A549 (cell line): ENCODE data around the gene SLIT3. TPM values are rescaled to one million over a fixed set of nuclear protein-coding genes. Genes with fewer than 3 reads are reported as not detected.
A peak's percentile ranks its signal among the peaks of the same experiment; 100 is the strongest.

ENCODE experiments used
- ATAC-seq, 2 experiments: fragments of 200-7000 bp in 1 of 2; fragments of >200 bp in 1 of 2; cut with Nextera tagmentation in 1 of 2; cut with Tn5 transposase in 1 of 2; 3 replicates each; pipeline versions ENCODE4 v1.8.0 to v1.9.1; 2018 to 2020; ENCODE audit warnings: mild to moderate bottlenecking in 1 of 2, moderate library complexity in 1 of 2
- CTCF ChIA-PET: fragments of 300-600 bp; sonication (Branson Sonifier 250); formaldehyde crosslinking; extraction: SDS; loops from one replicate; lab custom pipeline; 2021; ENCODE audit warnings: antibody characterized with exemption, inconsistent platforms; lab: Yijun Ruan, JAX
- POLR2A ChIA-PET: fragments of 350-600 bp; formaldehyde crosslinking; extraction: SDS; loops from one replicate; lab custom pipeline; 2021; ENCODE audit warnings: antibody characterized with exemption, inconsistent platforms; lab: Yijun Ruan, JAX
- DNase-seq, 2 experiments: peaks; one replicate each; pipeline versions ENCODE4 v3.0.0 to v3.0.0-alpha.2; 2011 to 2016; ENCODE audit warnings: low read depth in 1 of 2, low spot score in 1 of 2
- FAIRE-seq: peaks from 2 replicates; lab custom pipeline; 2011; peaks lifted over from hg19 to GRCh38; lab: Jason Lieb, UNC
- H3K27ac ChIP-seq, 2 experiments: fragments of >200 bp; sonication (Bioruptor Twin); formaldehyde crosslinking; 3 replicates each; pipeline ENCODE4 v1.5.1; 2016 to 2017
- H3K4me1 ChIP-seq: fragments of >200 bp; sonication (Bioruptor Twin); formaldehyde crosslinking; 3 replicates; pipeline ENCODE4 v1.6.1; 2016
- H3K4me2 ChIP-seq: fragments of >200 bp; sonication (Bioruptor Twin); formaldehyde crosslinking; 3 replicates; pipeline ENCODE4 v1.6.1; 2016
- H3K4me3 ChIP-seq: fragments of >200 bp; sonication (Bioruptor Twin); formaldehyde crosslinking; 3 replicates; pipeline ENCODE4 v1.5.1; 2016
- H3K9me3 ChIP-seq: fragments of >200 bp; sonication (Bioruptor Twin); formaldehyde crosslinking; 3 replicates; pipeline ENCODE4 v1.6.1; 2016
- CBX2 ChIP-seq: fragments of 200-600 bp; sonication (generic); IDR thresholded peaks from 2 replicates; pipeline ENCODE4 v1.6.1; 2016; ENCODE audit warnings: low read depth, mild to moderate bottlenecking, borderline replicate concordance
- CHD4 ChIP-seq: fragments of 200-600 bp; sonication (generic); IDR thresholded peaks from 2 replicates; pipeline ENCODE4 v1.6.1; 2016; ENCODE audit warnings: antibody characterized with exemption, mild to moderate bottlenecking, borderline replicate concordance
- E2F6 ChIP-seq: IDR thresholded peaks from 2 replicates; pipeline ENCODE4 v1.6.1; 2012; ENCODE audit warnings: low read depth, borderline replicate concordance
- EHF ChIP-seq: fragments of 250-450 bp; sonication (Bioruptor Pico); IDR thresholded peaks from 2 replicates; pipeline ENCODE4 v1.5.0; 2020; ENCODE audit warnings: mild to moderate bottlenecking
- FOSL2 ChIP-seq, 2 experiments: fragments of 450-650 bp in 1 of 2; fragments of >200 bp in 1 of 2; sonication (Bioruptor Twin) in 1 of 2; formaldehyde crosslinking; IDR thresholded peaks; 2 replicates each; pipeline versions ENCODE4 v1.5.0 to v1.6.1; 2016 to 2020; ENCODE audit warnings: mild to moderate bottlenecking in 1 of 2, moderate library complexity in 1 of 2
- GATA3 ChIP-seq: IDR thresholded peaks from 2 replicates; pipeline ENCODE4 v1.6.1; 2012; ENCODE audit warnings: borderline replicate concordance
- HDAC2 ChIP-seq: fragments of 200-600 bp; sonication (generic); IDR thresholded peaks from 2 replicates; pipeline ENCODE4 v1.6.1; 2016
- HEYL ChIP-seq: fragments of 250-450 bp; sonication (Bioruptor Pico); IDR thresholded peaks from 2 replicates; pipeline ENCODE4 v1.8.0; 2021; ENCODE audit warnings: mild to moderate bottlenecking, moderate library complexity
- HOXA7 ChIP-seq: fragments of 250-450 bp; sonication (Bioruptor Pico); IDR thresholded peaks from 2 replicates; pipeline ENCODE4 v1.5.0; 2020; ENCODE audit warnings: mild to moderate bottlenecking, moderate library complexity
- HOXB5 ChIP-seq: fragments of 250-450 bp; sonication (Bioruptor Pico); IDR thresholded peaks from 2 replicates; pipeline ENCODE4 v1.5.0; 2020; ENCODE audit warnings: mild to moderate bottlenecking, moderate library complexity
- KDM1A ChIP-seq: fragments of 200-600 bp; sonication (generic); IDR thresholded peaks from 2 replicates; pipeline ENCODE4 v1.6.1; 2016; ENCODE audit warnings: low read depth, mild to moderate bottlenecking
- KDM5A ChIP-seq: fragments of 200-600 bp; sonication (generic); IDR thresholded peaks from 2 replicates; pipeline ENCODE4 v1.6.1; 2016; ENCODE audit warnings: antibody characterized with exemption, mild to moderate bottlenecking
- MAFK ChIP-seq: fragments of 450-650 bp; IDR thresholded peaks from 2 replicates; pipeline ENCODE4 v1.6.1; 2014; ENCODE audit not compliant: partially characterized antibody
- MAX ChIP-seq: IDR thresholded peaks from 2 replicates; pipeline ENCODE4 v1.6.1; 2012
- MAZ ChIP-seq: fragments of 150-350 bp; IDR thresholded peaks from 2 replicates; pipeline ENCODE4 v1.6.1; 2014; ENCODE audit warnings: antibody characterized with exemption, low read depth, low read length, borderline replicate concordance
- NPAS2 ChIP-seq: fragments of 250-450 bp; sonication (Bioruptor Pico); IDR thresholded peaks from 2 replicates; pipeline ENCODE4 v1.8.0; 2022; ENCODE audit warnings: mild to moderate bottlenecking, moderate library complexity, borderline replicate concordance
- NR3C1 ChIP-seq: fragments of >200 bp; sonication (Bioruptor Twin); formaldehyde crosslinking; IDR thresholded peaks from 3 replicates; pipeline ENCODE4 v1.6.1; 2017
- PHF8 ChIP-seq: fragments of 200-600 bp; sonication (generic); IDR thresholded peaks from 2 replicates; pipeline ENCODE4 v1.6.1; 2016; ENCODE audit warnings: low read depth, mild to moderate bottlenecking, antibody characterized with exemption, moderate library complexity, borderline replicate concordance
- POLR2AphosphoS2 ChIP-seq: conservative IDR thresholded peaks from 2 replicates; pipeline ENCODE4 v1.6.1; 2012; ENCODE audit warnings: low read length, improper control_type of control experiment, inconsistent platforms
- RAD21 ChIP-seq, 2 experiments: fragments of >200 bp in 1 of 2; sonication (Bioruptor Twin) in 1 of 2; formaldehyde crosslinking in 1 of 2; IDR thresholded peaks in 1 of 2; conservative IDR thresholded peaks in 1 of 2; 2 replicates in 1 of 2; 3 replicates in 1 of 2; pipeline ENCODE4 v1.6.1; 2012 to 2018; ENCODE audit warnings: inconsistent platforms in 1 of 2
- RFX5 ChIP-seq: fragments of 450-650 bp; IDR thresholded peaks from 2 replicates; pipeline ENCODE4 v1.7.1; 2014; ENCODE audit warnings: antibody characterized with exemption, mild to moderate bottlenecking, moderate library complexity
- RNF2 ChIP-seq: fragments of 200-600 bp; sonication (generic); IDR thresholded peaks from 2 replicates; pipeline ENCODE4 v1.6.1; 2016; ENCODE audit warnings: low read depth, mild to moderate bottlenecking, antibody characterized with exemption, moderate library complexity, borderline replicate concordance
- SMC3 ChIP-seq: fragments of >200 bp; sonication (Bioruptor Twin); formaldehyde crosslinking; IDR thresholded peaks from 3 replicates; pipeline ENCODE4 v1.6.1; 2018; ENCODE audit warnings: inconsistent platforms
- TFCP2L1 ChIP-seq: fragments of 250-450 bp; sonication (Bioruptor Pico); IDR thresholded peaks from 2 replicates; pipeline ENCODE4 v1.5.0; 2021; ENCODE audit warnings: mild to moderate bottlenecking
- TP53 ChIP-seq: fragments of 250-450 bp; sonication (Bioruptor Pico); IDR thresholded peaks from 2 replicates; pipeline ENCODE4 v1.5.0; 2021; ENCODE audit warnings: mild to moderate bottlenecking, moderate library complexity
- USF2 ChIP-seq: fragments of 450-650 bp; IDR thresholded peaks from 2 replicates; pipeline ENCODE4 v1.6.1; 2014; ENCODE audit warnings: antibody characterized with exemption
- WGBS: methylation state at CpG from one replicate; pipeline ENCODE4 v1.1.6; 2017; ENCODE audit errors: missing lambda C conversion rate; 5-methylcytosine and 5-hydroxymethylcytosine counted together
- polyA plus RNA-seq, 4 experiments: library from polyadenylated mRNA; depleted of rRNA in 3 of 4; stranded (reverse); fragments of >200 nt; fragmentation: RNase III in 1 of 4; extraction: RNeasy Plus Mini Kit Qiagen cat#74134 plus additional on column Dnase treatment in 1 of 4; gene quantifications; 2 replicates in 3 of 4; 3 replicates in 1 of 4; pipeline ENCODE4 v1.2.3, GENCODE V29; 2011 to 2017
- TF ChIP-seq, protein P1 (sequence below): fragments of >200 bp; sonication (Bioruptor Twin); formaldehyde crosslinking; IDR thresholded peaks from 3 replicates; pipeline ENCODE4 v1.5.1; 2016
- TF ChIP-seq, protein P2 (sequence below): fragments of >200 bp; sonication (Bioruptor Twin); formaldehyde crosslinking; IDR thresholded peaks from 3 replicates; pipeline ENCODE4 v1.6.1; 2016

SLIT3 gene
- polyA plus RNA-seq, 2 of the 4 experiments (the other 2 are of a cell fraction) = 12.7 to 22.9 TPM

DNA sequence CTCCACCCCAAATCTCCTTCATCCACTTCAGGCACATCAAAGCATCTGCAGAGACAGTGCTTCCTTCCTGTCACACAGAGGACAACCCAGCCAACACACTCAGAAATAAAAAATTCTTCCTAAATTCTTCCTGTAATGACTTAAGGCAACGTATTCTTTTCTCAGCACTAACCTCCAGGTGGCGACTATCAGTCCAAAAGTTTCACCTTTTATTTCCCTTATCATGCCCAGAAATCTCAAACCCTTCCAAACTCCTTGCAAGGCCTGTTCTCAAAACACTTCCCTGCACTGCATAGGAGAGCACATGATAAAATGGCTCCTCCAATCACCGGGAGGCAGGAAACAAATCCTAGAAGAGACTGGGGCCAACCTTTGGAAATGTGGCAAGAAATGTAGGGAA, 35.1 kb downstream of the SLIT3 start:
- FAIRE-seq (no peak), DNase-seq (peak in 1 of 2 experiments; percentile 33), ATAC-seq (peak in 1 of 2 experiments; percentile 48; a peak in 3 of 6 replicates)
- no peak overlapping the region for H3K4me3 ChIP-seq
- TF ChIP-seq RAD21 (conservative IDR thresholded peaks at IDR 0.05 in 1 of 2, IDR thresholded peaks at IDR 0.05 in 1 of 2) (peak; percentile 24 to 40; a peak in 3 of 5 replicates), MAFK (no peak), RFX5 (no peak), GATA3 (peak; percentile 60; the same call in 1 of the 2 replicates), TFCP2L1 (no peak), SMC3 (peak; percentile 49; the same call in 2 of the 3 replicates)
- TF ChIP-seq, protein P1, sequence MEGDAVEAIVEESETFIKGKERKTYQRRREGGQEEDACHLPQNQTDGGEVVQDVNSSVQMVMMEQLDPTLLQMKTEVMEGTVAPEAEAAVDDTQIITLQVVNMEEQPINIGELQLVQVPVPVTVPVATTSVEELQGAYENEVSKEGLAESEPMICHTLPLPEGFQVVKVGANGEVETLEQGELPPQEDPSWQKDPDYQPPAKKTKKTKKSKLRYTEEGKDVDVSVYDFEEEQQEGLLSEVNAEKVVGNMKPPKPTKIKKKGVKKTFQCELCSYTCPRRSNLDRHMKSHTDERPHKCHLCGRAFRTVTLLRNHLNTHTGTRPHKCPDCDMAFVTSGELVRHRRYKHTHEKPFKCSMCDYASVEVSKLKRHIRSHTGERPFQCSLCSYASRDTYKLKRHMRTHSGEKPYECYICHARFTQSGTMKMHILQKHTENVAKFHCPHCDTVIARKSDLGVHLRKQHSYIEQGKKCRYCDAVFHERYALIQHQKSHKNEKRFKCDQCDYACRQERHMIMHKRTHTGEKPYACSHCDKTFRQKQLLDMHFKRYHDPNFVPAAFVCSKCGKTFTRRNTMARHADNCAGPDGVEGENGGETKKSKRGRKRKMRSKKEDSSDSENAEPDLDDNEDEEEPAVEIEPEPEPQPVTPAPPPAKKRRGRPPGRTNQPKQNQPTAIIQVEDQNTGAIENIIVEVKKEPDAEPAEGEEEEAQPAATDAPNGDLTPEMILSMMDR = peak; percentile 36; the same call in 2 of the 3 replicates
- POLR2A ChIA-PET = no interaction called here
- H3K4me2 ChIP-seq = no peak overlapping the region
- H3K4me1 ChIP-seq = no peaks in the 10 kb centered on the region
- CTCF ChIA-PET = interaction anchor here (0.5 to 1.7 kb wide), 7 partner anchors 11 to 283 kb away, joined by 3 to 8 read pairs (median 3); no protein-coding TSS in a partner anchor
- 80% methylated on average over 3 of the region's 3 CpGs for WGBS
- H3K27ac ChIP-seq = no peak overlapping the region
- H3K9me3 ChIP-seq = no peaks in the 10 kb centered on the region

- POLR2A ChIA-PET = no interaction called here
- ATAC-seq (no peak), DNase-seq (no peak), FAIRE-seq (no peak)
- H3K9me3 ChIP-seq = no peaks in the 10 kb centered on the region
- H3K4me3 ChIP-seq = no peak overlapping the region
- no peaks in the 10 kb centered on the region for H3K4me1 ChIP-seq
- TF ChIP-seq EHF (no peak), E2F6 (no peak), HEYL (CRISPR knock-in tag) (no peak), HOXB5 (CRISPR knock-in tag) (no peak), GATA3 (no peak), KDM1A (no peak), MAZ (no peak), HOXA7 (CRISPR knock-in tag) (no peak), NPAS2 (CRISPR knock-in tag) (no peak), FOSL2 (IDR thresholded peaks at IDR 0.05) (no peak), FOSL2 (CRISPR knock-in tag; IDR thresholded peaks at IDR 0.05) (no peak), NR3C1 (no peak), KDM5A (no peak), POLR2AphosphoS2 (no peak)
- TF ChIP-seq, protein P2, sequence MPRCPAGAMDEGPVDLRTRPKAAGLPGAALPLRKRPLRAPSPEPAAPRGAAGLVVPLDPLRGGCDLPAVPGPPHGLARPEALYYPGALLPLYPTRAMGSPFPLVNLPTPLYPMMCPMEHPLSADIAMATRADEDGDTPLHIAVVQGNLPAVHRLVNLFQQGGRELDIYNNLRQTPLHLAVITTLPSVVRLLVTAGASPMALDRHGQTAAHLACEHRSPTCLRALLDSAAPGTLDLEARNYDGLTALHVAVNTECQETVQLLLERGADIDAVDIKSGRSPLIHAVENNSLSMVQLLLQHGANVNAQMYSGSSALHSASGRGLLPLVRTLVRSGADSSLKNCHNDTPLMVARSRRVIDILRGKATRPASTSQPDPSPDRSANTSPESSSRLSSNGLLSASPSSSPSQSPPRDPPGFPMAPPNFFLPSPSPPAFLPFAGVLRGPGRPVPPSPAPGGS = no peak
- H3K4me2 ChIP-seq = no peak overlapping the region
- no peak overlapping the region for H3K27ac ChIP-seq
- 83% methylated on average over 7 of the region's 7 CpGs for WGBS
- CTCF ChIA-PET = no interaction called here
These were observed 37.3 kb downstream of the SLIT3 start for GRCh38 chr5:169263591-169263990.

GRCh38 chr5:169260896-169261569, 39.9 kb downstream of the SLIT3 start:
- TF ChIP-seq MAFK (no peak), RNF2 (no peak), POLR2AphosphoS2 (no peak), RAD21 (conservative IDR thresholded peaks at IDR 0.05 in 1 of 2, IDR thresholded peaks at IDR 0.05 in 1 of 2) (no peak), HOXA7 (CRISPR knock-in tag) (no peak), TP53 (CRISPR knock-in tag) (no peak), CHD4 (no peak), KDM5A (no peak), USF2 (no peak), CBX2 (no peak), MAX (no peak), PHF8 (no peak), HDAC2 (no peak)
- ChIA-PET POLR2A (no interaction called here), CTCF (no interaction called here)
- ATAC-seq (no peak), DNase-seq (no peak), FAIRE-seq (no peak)
- Histone ChIP-seq H3K4me3 (no peak overlapping the region), H3K4me2 (no peak overlapping the region), H3K27ac (no peak overlapping the region), H3K4me1 (no peaks in the 10 kb centered on the region), H3K9me3 (no peaks in the 10 kb centered on the region)
- 66% methylated on average over 3 of the region's 3 CpGs for WGBS
